GM18868 (cell line): ENCODE data around the gene TUBGCP5.

Experiments used
- ATAC-seq: cut with Tn5 transposase; IDR thresholded peaks from one replicate; pipeline ENCODE4 v1.9.1; 2021; ENCODE audit warnings: mild to moderate bottlenecking, moderate library complexity; ENCODE audit not compliant: unreplicated experiment

The TUBGCP5 gene

DNA sequence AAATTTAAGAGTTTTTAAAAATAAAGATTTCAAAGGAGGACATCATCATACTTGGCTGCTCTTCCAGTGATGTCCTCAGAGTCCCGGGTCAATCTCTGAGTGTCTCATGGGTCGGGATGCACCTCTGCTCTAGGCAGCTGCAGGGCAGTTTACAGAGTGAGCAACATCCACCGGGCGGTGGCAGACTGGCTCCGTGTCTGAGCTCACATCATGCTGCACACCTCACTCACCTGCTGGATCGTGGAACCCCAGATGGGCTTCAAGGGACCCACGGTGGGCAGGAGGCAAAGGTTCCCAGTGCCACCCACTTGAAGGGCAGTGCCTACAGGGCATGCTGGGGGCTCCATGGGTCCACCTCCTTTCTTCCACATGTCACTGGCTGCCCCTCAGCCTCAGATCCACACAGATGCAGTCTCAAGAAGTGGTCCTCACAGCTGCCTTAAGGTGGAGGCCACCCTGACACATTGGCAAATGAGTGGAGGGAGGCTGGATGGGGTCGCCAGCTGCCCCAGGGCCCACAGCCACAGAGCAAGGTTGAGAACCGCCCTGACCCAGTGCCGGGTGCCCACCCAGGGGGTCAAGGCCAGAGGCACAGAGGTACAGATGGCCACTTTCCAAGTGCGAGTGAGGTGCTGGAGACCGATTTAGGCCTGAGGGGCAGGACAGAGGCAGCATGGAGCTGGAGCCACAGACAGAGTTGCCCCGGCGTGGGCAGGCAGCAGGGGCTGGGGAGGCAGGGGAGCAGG, 84.4 kb downstream of the TUBGCP5 start:
- no peak for ATAC-seq

DNA sequence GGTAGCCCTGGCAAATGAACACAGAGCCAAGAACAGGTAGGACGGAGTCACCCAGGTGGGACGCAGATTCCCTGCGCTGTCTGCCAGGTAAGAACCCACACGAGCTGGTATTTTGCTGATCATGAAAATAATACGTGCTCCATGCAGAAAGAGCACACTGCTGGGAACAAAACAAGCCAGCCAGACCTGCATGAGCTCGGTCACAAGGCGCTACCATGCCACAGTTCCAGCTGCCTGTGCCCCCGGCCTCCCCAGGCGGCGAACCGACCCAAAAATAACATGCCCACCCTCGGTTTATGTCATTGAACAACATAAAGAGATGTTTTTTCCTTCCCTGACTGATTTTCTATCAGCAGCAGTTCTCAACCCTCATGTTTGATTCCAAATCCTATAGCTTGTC, 85.0 kb downstream of the TUBGCP5 start:
- no peak for ATAC-seq

DNA sequence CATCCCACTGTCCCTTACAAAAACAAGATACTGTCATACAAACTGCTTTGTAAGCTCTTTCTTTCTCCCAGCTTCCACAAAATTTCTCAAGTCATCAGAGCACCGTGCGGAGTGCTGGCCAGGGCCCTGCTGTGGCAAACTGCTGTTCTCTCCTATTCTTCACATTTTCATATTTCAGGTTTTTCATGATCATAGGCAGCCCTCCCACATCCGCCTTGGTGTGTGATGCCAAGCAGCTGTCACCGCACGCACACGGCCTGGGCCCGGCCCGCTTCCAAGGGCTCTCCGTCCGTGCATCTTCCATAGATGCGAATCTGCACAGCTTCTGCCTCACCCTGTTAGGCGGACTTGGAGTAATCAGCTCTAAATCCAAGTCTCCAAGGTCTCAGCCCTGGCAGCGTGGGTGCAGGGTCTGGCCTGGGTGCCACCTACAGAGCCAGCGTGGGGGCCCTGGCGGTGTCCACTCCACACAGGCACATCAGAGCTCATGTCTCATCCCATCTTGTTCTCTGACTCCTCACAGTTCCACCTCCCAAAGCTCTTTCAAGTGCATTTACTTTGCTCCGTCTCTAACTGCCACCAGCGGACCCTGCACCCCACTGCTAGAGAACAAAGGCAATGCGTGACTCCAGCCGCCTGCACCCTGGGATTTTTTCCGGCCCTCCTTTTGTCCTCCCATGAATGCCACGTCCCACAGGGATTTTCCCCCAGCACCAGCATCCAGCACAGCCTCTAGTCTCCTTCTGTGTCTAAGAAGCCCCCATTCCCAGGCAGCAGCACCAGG, 86.4 kb downstream of the TUBGCP5 start:
- no peak for ATAC-seq

DNA sequence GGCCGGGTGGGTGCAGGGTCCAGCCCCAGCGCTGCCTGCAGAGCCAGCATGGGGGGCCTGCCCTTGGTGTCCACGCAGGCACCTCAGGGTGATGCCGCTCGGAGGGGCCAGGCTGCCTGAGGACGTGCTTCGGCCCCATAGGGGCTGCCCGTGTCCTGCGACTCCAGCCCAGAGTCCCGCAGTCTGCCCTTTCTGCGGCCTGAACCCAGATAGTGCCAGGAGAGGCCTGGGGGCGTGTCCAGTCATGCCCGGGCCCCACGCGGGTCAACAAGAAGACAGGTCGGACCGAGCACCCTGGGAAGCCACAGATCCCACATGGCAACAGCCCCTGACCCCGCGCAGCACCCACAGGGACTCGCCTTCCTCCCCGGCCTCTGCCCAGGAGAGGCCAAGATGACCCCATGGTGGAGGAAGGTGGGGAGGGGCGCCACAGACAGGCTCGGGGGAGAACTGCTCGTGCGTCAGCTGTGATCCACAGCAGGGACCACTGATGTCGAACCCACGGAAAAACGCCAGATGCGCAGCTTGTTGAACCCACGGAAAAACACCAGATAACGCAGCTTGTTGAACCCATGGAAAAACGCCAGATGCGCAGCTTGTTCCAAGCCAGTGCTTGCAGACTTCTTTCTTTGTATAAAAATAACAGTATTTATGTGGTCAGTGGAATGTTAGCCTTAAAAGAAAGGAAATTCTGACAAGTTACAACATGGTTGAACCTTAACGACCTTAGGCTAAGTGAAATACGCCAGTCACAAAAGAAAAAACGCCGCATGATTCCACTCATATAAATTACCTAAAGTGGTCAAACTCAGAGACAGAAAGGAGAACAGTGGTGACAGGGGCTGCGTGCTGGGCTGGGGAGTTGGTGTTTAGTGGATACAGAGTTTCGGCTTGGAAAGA, 87.7 kb downstream of the TUBGCP5 start:
- no peak for ATAC-seq

DNA sequence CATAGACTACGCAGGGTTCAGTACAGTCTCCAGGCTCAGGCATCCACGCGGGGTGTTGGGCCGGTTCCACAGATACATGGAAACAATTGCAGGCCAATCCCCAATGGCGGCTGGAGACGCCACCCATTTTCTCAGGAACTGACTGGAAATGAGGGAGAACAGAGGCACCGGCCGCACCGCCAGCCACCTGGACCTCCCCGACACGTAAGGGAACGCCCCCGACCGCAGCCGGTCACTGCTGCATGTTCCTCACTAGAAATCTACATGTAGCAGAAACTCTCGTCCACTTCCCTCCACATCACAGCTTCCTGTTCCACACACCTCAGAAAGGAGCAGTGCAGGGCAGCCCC, 88.4 kb downstream of the TUBGCP5 start:
- no peak for ATAC-seq

DNA sequence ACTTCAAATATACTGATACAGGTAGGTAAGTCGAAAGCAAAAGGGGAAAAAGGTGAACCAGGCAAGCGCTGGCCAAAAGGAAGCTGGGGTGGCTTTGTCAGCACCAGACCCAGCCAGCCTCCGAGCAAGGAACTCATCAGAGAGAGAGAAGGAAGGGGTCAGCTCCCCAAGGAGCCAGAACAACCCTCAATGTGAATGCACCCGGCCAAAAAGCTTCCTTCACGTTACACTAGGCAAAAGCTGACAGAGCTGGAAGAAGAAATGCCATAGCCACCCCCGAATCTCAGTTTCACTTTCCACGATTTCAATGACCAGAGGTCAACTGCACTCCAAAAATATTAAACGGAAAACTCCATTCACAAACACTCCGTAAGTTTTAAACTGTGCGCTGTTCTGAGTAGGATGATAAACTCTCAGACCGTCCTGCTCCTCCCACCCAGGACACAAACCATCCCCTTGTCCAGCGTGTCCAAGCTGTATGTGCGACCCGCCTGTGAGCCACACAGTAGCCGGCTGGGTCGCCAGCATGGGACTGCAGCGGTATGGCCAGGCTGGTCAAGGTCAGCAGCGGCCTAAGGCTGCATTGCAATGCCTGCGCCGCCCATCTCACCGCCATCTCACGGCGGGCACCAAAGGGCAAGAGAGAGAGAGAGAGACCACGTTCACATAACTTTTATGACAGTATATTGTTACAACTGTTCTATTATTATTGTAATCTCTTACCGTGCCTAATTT, 88.9 kb downstream of the TUBGCP5 start:
- no peak for ATAC-seq
